Skeletal muscle tissue (tissue), 4 donors: ENCODE measurements around the gene SEMA4B. TPM values are rescaled to one million over a fixed set of nuclear protein-coding genes. Genes with fewer than 3 reads are reported as not detected.

Experiments used
- H3K27ac ChIP-seq: one replicate; pipeline ENCODE4 v1.7.0; 2013; ENCODE audit warnings: mild to moderate bottlenecking, low read depth, low read length, inconsistent platforms
- H3K27me3 ChIP-seq, 3 donors: one replicate each; pipeline ENCODE4 v1.7.0; 2013; ENCODE audit warnings: low read length in 3 of 3; ENCODE audit not compliant: control insufficient read depth in 3 of 3, insufficient read depth in 3 of 3
- H3K36me3 ChIP-seq, 3 donors: one replicate each; pipeline ENCODE4 v1.7.0; 2013; ENCODE audit warnings: low read length in 3 of 3; ENCODE audit not compliant: control insufficient read depth in 3 of 3, insufficient read depth in 3 of 3
- H3K4me1 ChIP-seq, 3 donors: one replicate each; pipeline ENCODE4 v1.7.0; 2013; ENCODE audit warnings: low read length in 3 of 3, mild to moderate bottlenecking in 3 of 3; ENCODE audit not compliant: control insufficient read depth in 3 of 3, insufficient read depth in 3 of 3
- H3K4me3 ChIP-seq, 3 donors: one replicate each; pipeline ENCODE4 v1.7.0; 2013; ENCODE audit warnings: low read length in 3 of 3
- H3K9ac ChIP-seq, 3 donors: one replicate each; pipeline ENCODE4 v1.7.0; 2013; ENCODE audit warnings: low read length in 3 of 3, mild to moderate bottlenecking in 3 of 3, moderate library complexity in 2 of 3, low read depth in 1 of 3
- H3K9me3 ChIP-seq, 3 donors: one replicate each; pipeline ENCODE4 v1.7.0; 2013; ENCODE audit warnings: low read length in 3 of 3; ENCODE audit not compliant: control insufficient read depth in 3 of 3
- total RNA-seq: library from RNA; depleted of rRNA; stranded (reverse); fragments of >200 nt; gene quantifications from one replicate; pipeline ENCODE4 v1.2.3, GENCODE V29; 2014
- donor health status: Osteomylitis.

The SEMA4B gene
- total RNA-seq, 1 donor from 2014 or later: 7.8 TPM

DNA sequence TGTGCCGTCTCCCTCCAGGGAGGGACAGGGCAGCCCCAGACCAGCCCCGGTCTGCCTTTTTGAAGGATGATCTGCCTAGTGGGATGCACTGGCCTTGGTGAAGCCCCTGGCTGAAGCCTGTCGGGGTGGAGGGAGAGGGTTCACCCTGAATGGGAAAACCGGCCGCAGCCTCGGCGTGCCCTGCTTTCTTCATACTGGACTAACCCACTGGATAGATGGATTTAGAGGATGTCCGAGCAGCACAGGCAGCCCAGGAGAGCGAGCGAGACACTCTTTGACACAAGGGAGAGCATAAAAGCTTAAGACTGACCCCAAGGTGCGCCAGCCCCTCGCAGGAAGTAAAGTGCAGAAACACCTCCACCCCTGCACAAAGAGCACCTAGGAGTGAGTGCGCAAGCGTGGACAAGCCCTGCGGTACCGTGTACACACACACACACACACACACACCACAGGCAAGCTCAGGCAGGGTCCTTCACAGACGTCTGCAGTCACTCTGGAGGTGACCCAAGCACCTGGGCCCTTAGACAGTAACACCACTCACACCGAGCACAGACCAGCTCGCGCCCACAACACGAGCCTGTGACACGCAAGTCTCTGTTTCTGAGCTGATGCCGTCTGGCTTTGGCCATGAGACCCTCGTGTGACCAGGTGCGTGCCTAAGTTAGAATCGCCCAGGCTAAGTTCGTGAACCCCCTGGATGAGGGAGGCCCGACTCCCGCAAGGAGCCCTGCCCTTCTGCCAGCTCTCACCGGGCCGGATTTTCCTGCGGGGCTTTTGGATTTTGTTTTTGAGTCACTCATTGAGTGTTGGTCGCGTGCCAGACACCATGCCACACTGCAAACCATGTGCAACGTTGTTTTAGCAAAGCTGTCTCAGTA is 11.3 kb downstream of the SEMA4B start:
- peaks cover 4 to 5% (median 5%) of the 10 kb centered on the region in 3 donors for H3K36me3 ChIP-seq
- H3K27me3 ChIP-seq: no peaks in the 10 kb centered on the region
- peaks cover 0 to 14% (median 11%) of the 10 kb centered on the region in 3 donors for H3K4me1 ChIP-seq
- H3K9me3 ChIP-seq: no peaks in the 10 kb centered on the region
- no peak overlapping the region for H3K9ac ChIP-seq
- no peak overlapping the region for H3K27ac ChIP-seq
- H3K4me3 ChIP-seq: no peak overlapping the region

DNA sequence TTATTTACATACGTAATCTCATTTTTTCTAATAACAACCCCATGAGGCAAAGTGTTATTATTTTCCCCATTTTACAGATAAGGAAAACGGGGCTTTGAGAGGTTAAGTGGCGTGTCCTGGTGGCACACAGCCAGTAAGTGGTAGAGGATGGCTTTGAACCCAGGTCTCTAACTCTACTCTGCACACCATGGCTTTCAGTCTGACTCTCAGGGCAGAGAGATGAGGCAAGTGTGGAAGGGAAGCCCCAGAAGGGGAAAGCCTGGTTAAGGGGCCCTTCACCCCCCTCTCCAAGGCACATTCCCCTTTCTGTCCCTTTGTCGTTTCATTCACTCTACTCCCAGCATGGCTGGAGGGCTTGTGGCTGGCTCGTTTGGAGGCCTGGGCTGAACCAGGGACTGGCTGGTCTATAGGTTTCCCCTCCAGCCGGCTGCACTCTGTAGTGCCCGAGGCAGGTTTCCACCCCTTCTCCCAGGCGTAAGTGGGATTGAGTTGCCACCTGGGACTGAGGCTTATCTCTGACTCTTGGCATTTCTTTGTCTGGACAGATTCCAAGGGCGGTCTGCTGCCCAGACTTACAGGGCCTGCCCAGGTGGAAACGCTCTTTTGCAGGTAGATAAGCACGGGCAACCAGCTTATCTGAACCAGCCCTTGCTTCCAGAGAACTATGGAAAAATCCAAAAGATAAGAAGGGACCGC is 12.1 kb downstream of the SEMA4B start:
- Histone ChIP-seq H3K4me1 (peaks cover 0 to 14% (median 8%) of the 10 kb centered on the region in 3 donors), H3K9ac (peak overlapping the region in 2 of 3 donors; percentile 3 to 25), H3K4me3 (no peak overlapping the region), H3K9me3 (no peaks in the 10 kb centered on the region), H3K36me3 (peaks cover 4 to 8% (median 7%) of the 10 kb centered on the region in 3 donors), H3K27me3 (no peaks in the 10 kb centered on the region), H3K27ac (no peak overlapping the region)

DNA sequence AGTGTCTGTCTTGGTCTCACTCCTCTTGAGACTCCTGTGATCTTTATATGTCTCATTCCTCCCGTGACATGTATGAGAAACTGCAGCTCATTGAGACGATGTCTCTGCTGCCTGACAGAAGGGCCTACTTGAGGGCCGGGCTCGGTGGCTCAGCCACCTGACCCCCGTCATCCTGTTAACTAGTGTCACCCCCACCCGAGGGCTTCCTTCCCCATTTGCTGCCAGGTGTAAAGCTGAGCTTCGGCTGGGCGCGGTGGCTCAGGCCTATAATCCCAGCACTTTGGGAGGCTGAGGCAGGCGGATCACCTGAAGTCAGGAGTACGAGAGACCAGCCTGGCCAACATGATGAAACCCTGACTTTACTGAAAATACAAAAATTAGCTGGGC is 12.7 kb downstream of the SEMA4B start:
- Histone ChIP-seq H3K9ac (peak overlapping the region in 1 of 3 donors; percentile 3), H3K36me3 (peaks cover 4 to 8% (median 5%) of the 10 kb centered on the region in 3 donors), H3K27ac (no peak overlapping the region), H3K9me3 (no peaks in the 10 kb centered on the region), H3K27me3 (no peaks in the 10 kb centered on the region), H3K4me3 (no peak overlapping the region), H3K4me1 (peaks cover 0 to 14% (median 8%) of the 10 kb centered on the region in 3 donors)

DNA sequence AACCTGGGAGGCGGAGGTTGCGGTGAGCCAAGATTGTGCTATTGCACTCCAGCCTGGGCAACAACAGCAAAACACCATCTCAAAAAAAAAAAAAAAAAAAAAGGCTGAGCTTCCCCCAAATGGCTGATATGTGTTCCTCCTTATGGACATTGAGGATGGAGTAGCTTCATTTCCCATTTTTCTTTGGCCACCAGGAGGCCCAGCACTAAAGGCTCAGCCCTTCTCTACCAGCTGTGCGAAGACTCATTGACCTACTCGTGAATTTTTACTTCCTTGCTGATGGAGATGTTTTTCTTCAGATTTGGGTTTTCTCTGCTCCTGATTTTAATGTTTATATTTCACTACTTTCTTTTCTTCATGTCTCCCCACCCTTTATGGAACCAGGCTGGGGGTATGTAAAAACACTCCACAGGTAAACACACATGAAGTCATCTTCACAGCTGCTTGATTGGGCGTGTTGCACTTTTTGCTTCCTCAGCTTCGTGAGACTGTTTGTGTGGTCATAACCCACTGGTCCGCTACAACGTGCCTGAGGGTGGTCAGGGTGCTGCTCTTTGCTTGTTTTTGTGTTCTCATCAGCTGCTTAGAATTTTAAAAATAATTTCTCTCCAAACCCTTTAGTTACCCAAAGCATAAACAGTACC is 13.5 kb downstream of the SEMA4B start:
- Histone ChIP-seq H3K27me3 (no peaks in the 10 kb centered on the region), H3K4me1 (peaks cover 0 to 14% (median 8%) of the 10 kb centered on the region in 3 donors), H3K9me3 (no peaks in the 10 kb centered on the region), H3K27ac (no peak overlapping the region), H3K36me3 (peaks cover 4 to 8% (median 5%) of the 10 kb centered on the region in 3 donors), H3K4me3 (no peak overlapping the region), H3K9ac (no peak overlapping the region)

DNA sequence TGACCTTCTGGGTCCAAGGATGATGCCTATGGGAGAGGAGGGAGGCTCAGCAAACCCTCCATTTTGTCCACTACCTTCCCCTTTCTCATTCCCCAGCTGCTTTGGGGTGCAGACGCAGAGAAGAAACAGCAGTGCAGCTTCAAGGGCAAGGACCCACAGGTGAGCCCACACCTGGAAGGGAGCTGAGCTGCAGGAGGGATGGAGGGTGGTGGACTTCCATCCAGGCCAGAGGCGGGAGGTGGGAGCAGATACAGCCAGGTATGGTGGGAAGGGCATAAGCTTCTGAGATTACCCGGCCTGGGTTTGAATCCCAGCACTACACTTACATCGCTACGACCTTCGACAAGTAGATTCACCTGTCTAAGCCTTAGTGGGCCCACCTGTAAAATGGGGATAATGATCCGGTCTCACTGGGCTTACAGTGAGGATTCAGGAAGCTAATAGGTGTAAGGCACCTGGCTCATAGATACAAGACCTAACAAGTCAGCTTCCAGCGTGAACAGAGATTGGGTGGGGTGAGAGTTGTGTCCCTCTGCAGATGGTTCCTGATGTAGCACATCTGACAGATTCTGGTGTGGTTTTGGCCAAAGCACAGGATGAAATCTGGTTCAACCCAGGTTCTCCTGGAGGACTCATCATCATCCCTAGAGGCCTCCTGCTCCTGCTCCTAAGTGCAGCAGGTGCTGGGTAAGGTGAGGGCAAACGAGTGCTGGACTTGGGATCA is 16.7 kb downstream of the SEMA4B start:
- no peak overlapping the region for H3K4me3 ChIP-seq
- peaks cover 4 to 7% (median 6%) of the 10 kb centered on the region in 3 donors for H3K36me3 ChIP-seq
- peak overlapping the region in 1 of 3 donors; percentile 3 for H3K9ac ChIP-seq
- H3K27ac ChIP-seq: no peak overlapping the region
- H3K4me1 ChIP-seq: peaks cover 9 to 10% (median 10%) of the 10 kb centered on the region in 3 donors
- H3K9me3 ChIP-seq: no peaks in the 10 kb centered on the region
- H3K27me3 ChIP-seq: no peaks in the 10 kb centered on the region

DNA sequence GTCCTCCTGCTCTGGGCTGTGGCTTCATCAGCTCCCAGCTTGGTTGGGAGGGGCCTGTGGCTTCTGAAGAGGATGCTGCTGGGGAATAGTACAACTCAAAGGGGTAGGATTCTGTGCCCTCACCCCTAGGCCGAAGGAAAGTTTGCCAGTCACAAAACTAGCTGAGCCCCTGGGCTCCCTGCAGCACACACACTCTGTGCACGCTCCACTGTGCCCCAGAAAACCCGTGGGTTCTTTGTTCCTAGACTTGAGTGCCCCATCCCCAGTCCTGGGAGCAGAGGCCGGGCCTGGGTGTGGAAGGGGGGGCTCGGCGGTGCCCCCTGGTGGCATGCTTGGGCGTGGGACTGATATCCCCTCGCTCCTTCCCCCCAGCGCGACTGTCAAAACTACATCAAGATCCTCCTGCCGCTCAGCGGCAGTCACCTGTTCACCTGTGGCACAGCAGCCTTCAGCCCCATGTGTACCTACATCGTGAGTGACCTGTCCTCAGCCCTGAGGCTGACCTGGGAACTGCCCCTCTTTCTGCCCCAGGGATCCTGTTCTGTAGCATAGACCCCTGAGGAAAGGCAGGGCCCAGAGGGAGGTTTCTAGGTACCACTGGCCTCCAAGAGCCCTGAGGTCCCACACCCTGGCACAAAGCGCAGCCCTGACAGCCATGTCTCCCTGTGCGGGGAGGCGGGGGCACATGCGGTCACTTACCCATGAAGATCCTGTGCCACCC is 18.5 kb downstream of the SEMA4B start:
- Histone ChIP-seq H3K9ac (no peak overlapping the region), H3K9me3 (no peaks in the 10 kb centered on the region), H3K27me3 (no peaks in the 10 kb centered on the region), H3K4me1 (peaks cover 9 to 10% (median 10%) of the 10 kb centered on the region in 3 donors), H3K36me3 (peaks cover 15 to 22% (median 16%) of the 10 kb centered on the region in 3 donors), H3K27ac (no peak overlapping the region), H3K4me3 (no peak overlapping the region)

DNA sequence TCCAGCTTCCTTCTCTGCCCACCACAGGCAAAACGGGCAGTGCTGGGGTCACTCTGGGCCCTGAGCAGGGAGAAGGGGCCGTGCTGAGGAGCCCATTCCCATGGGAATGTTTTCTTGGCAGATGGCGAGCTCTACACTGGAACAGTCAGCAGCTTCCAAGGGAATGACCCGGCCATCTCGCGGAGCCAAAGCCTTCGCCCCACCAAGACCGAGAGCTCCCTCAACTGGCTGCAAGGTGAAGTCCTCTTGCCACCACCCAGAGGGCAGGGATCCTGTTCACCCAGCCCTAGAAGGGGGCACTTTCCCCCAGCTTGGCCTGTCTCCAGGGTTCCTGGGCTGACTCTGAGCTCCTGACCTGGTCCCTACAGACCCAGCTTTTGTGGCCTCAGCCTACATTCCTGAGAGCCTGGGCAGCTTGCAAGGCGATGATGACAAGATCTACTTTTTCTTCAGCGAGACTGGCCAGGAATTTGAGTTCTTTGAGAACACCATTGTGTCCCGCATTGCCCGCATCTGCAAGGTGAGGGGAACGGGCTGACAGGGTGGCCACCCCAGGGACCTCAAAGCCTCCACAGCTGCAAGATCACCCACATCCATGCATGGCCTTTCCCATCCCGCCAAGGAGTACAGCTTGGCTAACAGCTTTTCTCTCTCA is 20.2 kb downstream of the SEMA4B start:
- H3K4me1 ChIP-seq: peaks cover 9 to 10% (median 10%) of the 10 kb centered on the region in 3 donors
- H3K36me3 ChIP-seq: peaks cover 27 to 35% (median 31%) of the 10 kb centered on the region in 3 donors
- H3K4me3 ChIP-seq: peak overlapping the region in 1 of 3 donors; percentile 41
- no peaks in the 10 kb centered on the region for H3K9me3 ChIP-seq
- H3K27ac ChIP-seq: no peak overlapping the region
- H3K27me3 ChIP-seq: no peaks in the 10 kb centered on the region
- peak overlapping the region; percentile 0 to 64 (median 43) for H3K9ac ChIP-seq

DNA sequence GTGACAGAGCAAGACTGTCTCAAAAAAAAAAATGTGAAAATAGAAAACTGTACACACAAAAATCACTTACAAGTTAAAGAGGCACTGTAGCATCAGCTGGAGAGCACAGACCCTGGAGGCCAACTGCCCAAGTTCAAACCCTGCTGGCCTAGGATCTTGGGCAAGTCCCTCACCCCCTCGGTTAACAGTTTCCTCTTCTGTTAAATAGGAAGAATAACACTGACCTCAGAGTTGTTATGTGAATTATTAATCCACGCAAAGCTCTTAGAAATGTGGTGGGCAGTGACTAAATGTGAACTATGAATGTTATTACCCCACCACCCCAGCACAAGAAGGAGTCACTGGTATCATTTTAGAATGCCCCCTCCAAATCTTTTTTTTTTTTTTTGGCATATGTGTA is 21.4 kb downstream of the SEMA4B start:
- no peak overlapping the region for H3K27ac ChIP-seq
- H3K27me3 ChIP-seq: no peaks in the 10 kb centered on the region
- H3K4me1 ChIP-seq: peaks cover 9 to 10% (median 10%) of the 10 kb centered on the region in 3 donors
- no peak overlapping the region for H3K4me3 ChIP-seq
- H3K9ac ChIP-seq: no peak overlapping the region
- no peaks in the 10 kb centered on the region for H3K9me3 ChIP-seq
- H3K36me3 ChIP-seq: peaks cover 26 to 39% (median 34%) of the 10 kb centered on the region in 3 donors
